ENCODE results near the gene AAK1.
A peak's percentile ranks its signal among the peaks of the same experiment; 100 is the strongest.

- TF ChIP-seq CTCF (IDR thresholded peaks at IDR 0.05 in 2 of 3, conservative IDR thresholded peaks at IDR 0.05 in 1 of 3; ENCODE audit: control insufficient read depth in 2 of 3, extremely low read depth in 1 of 3, insufficient read depth in 1 of 3, low read depth in 3 of 3, low read length in 3 of 3) (no peak), EZH2 (IDR thresholded peaks at IDR 0.05; ENCODE audit: borderline replicate concordance, control insufficient read depth, low read depth, low read length) (no peak), SRF (IDR thresholded peaks at IDR 0.05; ENCODE audit: low read depth in 2 of 2, low read length in 2 of 2) (no peak), SKIL (IDR thresholded peaks at IDR 0.05; ENCODE audit: low read depth, poor library complexity, severe bottlenecking) (no peak), KDM1A (IDR thresholded peaks at IDR 0.05; ENCODE audit: borderline replicate concordance) (no peak), NFIC (IDR thresholded peaks at IDR 0.05; ENCODE audit: low read depth, low read length) (peak; percentile 28; the same call in 1 of the 2 replicates), RCOR1 (conservative IDR thresholded peaks at IDR 0.05; ENCODE audit: low read depth, low read length) (no peak), HDAC2 (IDR thresholded peaks at IDR 0.05) (no peak), EP300 (IDR thresholded peaks at IDR 0.05; ENCODE audit: borderline replicate concordance in 1 of 2, control insufficient read depth in 1 of 2, low read depth in 2 of 2, low read length in 2 of 2) (no peak), E2F4 (IDR thresholded peaks at IDR 0.05; ENCODE audit: low read depth, low read length) (no peak), SIN3A (IDR thresholded peaks at IDR 0.05; ENCODE audit: low read depth, low read length) (no peak), POLR2A (IDR thresholded peaks at IDR 0.05; ENCODE audit: low read depth, low read length) (no peak)
These were observed 26.8 kb downstream of the AAK1 start for GRCh38 chr2:69616755-69617154.

Data from GM12878 (cell line).